A673 (cell line): Measurements from ENCODE around the gene NUP88. TPM values are rescaled to one million over a fixed set of nuclear protein-coding genes. Genes with fewer than 3 reads are reported as not detected.

ENCODE experiments used
- BruUV-seq: library from RNA; stranded (reverse); fragments of 400-500 nt; replicated peaks from 2 replicates; lab custom pipeline; 2021; lab: Mats Ljungman, UMichigan
- CTCF ChIA-PET: fragments of 300-600 bp; sonication (Branson Sonifier 250); formaldehyde crosslinking; loops from one replicate; lab custom pipeline; 2022; ENCODE audit warnings: antibody characterized with exemption; lab: Charles Lee
- POLR2A ChIA-PET: fragments of 300-600 bp; sonication (Branson Sonifier 250); formaldehyde crosslinking; loops from one replicate; lab custom pipeline; 2022; ENCODE audit warnings: antibody characterized with exemption; ENCODE audit not compliant: low non-redundant PET; lab: Charles Lee
- DNase-seq: peaks from one replicate; pipeline ENCODE4 v3.0.0-alpha.2; 2015; ENCODE audit warnings: low spot score
- H3K27ac ChIP-seq: fragments of 200-600 bp; sonication (generic); 2 replicates; pipeline ENCODE4 v1.5.1; 2016; ENCODE audit warnings: mixed run types, low read depth, mild to moderate bottlenecking, mixed read lengths, antibody characterized with exemption, low read length; ENCODE audit not compliant: poor library complexity, severe bottlenecking
- H3K27me3 ChIP-seq: fragments of 200-600 bp; sonication (generic); replicated peaks from 2 replicates; pipeline ENCODE4 v1.6.1; 2017; ENCODE audit warnings: mixed run types, low read depth, mild to moderate bottlenecking, mixed read lengths, antibody characterized with exemption, low read length; ENCODE audit not compliant: insufficient read depth, poor library complexity
- H3K36me3 ChIP-seq: fragments of 200-600 bp; sonication (generic); 2 replicates; pipeline ENCODE4 v1.6.1; 2016; ENCODE audit warnings: mixed run types, mild to moderate bottlenecking, mixed read lengths, antibody characterized with exemption, low read length; ENCODE audit not compliant: insufficient read depth, poor library complexity, severe bottlenecking
- H3K4me1 ChIP-seq: fragments of 200-600 bp; sonication (generic); 2 replicates; pipeline ENCODE4 v1.6.1; 2017; ENCODE audit warnings: mixed run types, mild to moderate bottlenecking, mixed read lengths, antibody characterized with exemption, low read length; ENCODE audit not compliant: insufficient read depth, poor library complexity, severe bottlenecking
- H3K4me3 ChIP-seq: fragments of 200-600 bp; sonication (generic); 2 replicates; pipeline ENCODE4 v1.5.1; 2016; ENCODE audit warnings: low read depth, mixed run types, mild to moderate bottlenecking, mixed read lengths, low read length; ENCODE audit not compliant: poor library complexity, severe bottlenecking
- H3K9me3 ChIP-seq: fragments of 200-600 bp; sonication (generic); 2 replicates; pipeline ENCODE4 v1.6.1; 2016; ENCODE audit warnings: mixed run types, low read depth, mild to moderate bottlenecking, mixed read lengths, antibody characterized with exemption, low read length; ENCODE audit not compliant: poor library complexity, severe bottlenecking
- CTCF ChIP-seq: fragments of 300-800, 200-600 bp; sonication (generic); conservative IDR thresholded peaks from 2 replicates; pipeline ENCODE4 v1.5.1; 2017; ENCODE audit warnings: low read depth, mild to moderate bottlenecking, antibody characterized with exemption, low read length, moderate library complexity, mixed read lengths
- EZH2 ChIP-seq: fragments of 200-600 bp; sonication (generic); IDR thresholded peaks from 2 replicates; pipeline ENCODE4 v1.6.1; 2017; ENCODE audit warnings: borderline replicate concordance, low read depth, mild to moderate bottlenecking, mixed read lengths, antibody characterized with exemption, low read length; ENCODE audit not compliant: poor library complexity, severe bottlenecking
- intact Hi-C: fragments of 100-400 bp; cut with micrococcal nuclease; formaldehyde crosslinking; loops from one replicate; pipeline ENCODE4 v1.10.0; 2022; ENCODE audit not compliant: unreplicated experiment
- total RNA-seq: library from RNA; stranded (reverse); gene quantifications from 2 replicates; pipeline ENCODE4 v1.2.3, GENCODE V29; 2021

NUP88 gene
- total RNA-seq, 1 experiment from 2014 or later, result 132 TPM

GRCh38 chr17:5418858-5419355 is 555 bp downstream of the NUP88 start:
- TF ChIP-seq EZH2, result no peak
- TF ChIP-seq CTCF, result no peak
- TSS peak; percentile 82 for BruUV-seq
- no peaks in the 10 kb centered on the region for H3K9me3 ChIP-seq
- no peaks in the 10 kb centered on the region for H3K27me3 ChIP-seq
- intact Hi-C loops, result no loop called here
- ChIA-PET CTCF (interaction anchor here (0.8 kb wide), 1 partner anchor 20 kb away, joined by 6 read pairs; the partner anchor contains the start of gene C1QBP), POLR2A (no interaction called here)
- peak overlapping the region; percentile 90 for H3K27ac ChIP-seq
- peak; percentile 50 for DNase-seq
- peaks cover 11% of the 10 kb centered on the region for H3K4me1 ChIP-seq
- H3K4me3 ChIP-seq, result peak overlapping the region; percentile 88
- peaks cover 58% of the 10 kb centered on the region for H3K36me3 ChIP-seq

- intact Hi-C loops, result no loop called here
- CTCF ChIA-PET, result no interaction called here
- no TSS peak for BruUV-seq
These were observed 2.6 kb downstream of the NUP88 start for GRCh38 chr17:5416901-5417300.

GRCh38 chr17:5413682-5414081 is 5.8 kb downstream of the NUP88 start:
- intact Hi-C loops, result no loop called here
- ChIA-PET CTCF (no interaction called here), POLR2A (interaction anchor here (0.6 kb wide), 1 partner anchor 1031 kb away, joined by 3 read pairs; the partner anchor contains the start of gene PIMREG)
- Histone ChIP-seq H3K4me3 (no peak overlapping the region), H3K27ac (no peak overlapping the region), H3K9me3 (no peaks in the 10 kb centered on the region), H3K36me3 (peaks cover 79% of the 10 kb centered on the region), H3K4me1 (peaks cover 4% of the 10 kb centered on the region), H3K27me3 (no peaks in the 10 kb centered on the region)
- peak; percentile 61 for DNase-seq
- no TSS peak for BruUV-seq
- TF ChIP-seq CTCF (no peak), EZH2 (no peak)

More at GRCh38 chr17:5416901-5417300, 2.6 kb downstream of the NUP88 start:
- TF ChIP-seq CTCF (no peak), EZH2 (no peak)
- DNase-seq, result no peak
- H3K27me3 ChIP-seq, result no peaks in the 10 kb centered on the region
- peaks cover 11% of the 10 kb centered on the region for H3K4me1 ChIP-seq
- POLR2A ChIA-PET, result no interaction called here
- no peaks in the 10 kb centered on the region for H3K9me3 ChIP-seq
- peaks cover 60% of the 10 kb centered on the region for H3K36me3 ChIP-seq
- no peak overlapping the region for H3K4me3 ChIP-seq
- H3K27ac ChIP-seq, result no peak overlapping the region
